Stimulated activated CD4-positive, alpha-beta T cell treated with anti-CD3 and anti-CD28 coated beads, Interleukin-15, amount 100 ng/mL, for 24 hours (primary cell): ENCODE results near the gene SPATA17.
"Not testable (repeated sequence)": the region's sequence is repeated elsewhere in the genome, so short reads cannot be mapped to it uniquely, and the experiment has no call there.

Experiments used
- DNase-seq: peaks from one replicate; pipeline ENCODE4 v3.0.0-alpha.2; 2020

Gene SPATA17

DNA sequence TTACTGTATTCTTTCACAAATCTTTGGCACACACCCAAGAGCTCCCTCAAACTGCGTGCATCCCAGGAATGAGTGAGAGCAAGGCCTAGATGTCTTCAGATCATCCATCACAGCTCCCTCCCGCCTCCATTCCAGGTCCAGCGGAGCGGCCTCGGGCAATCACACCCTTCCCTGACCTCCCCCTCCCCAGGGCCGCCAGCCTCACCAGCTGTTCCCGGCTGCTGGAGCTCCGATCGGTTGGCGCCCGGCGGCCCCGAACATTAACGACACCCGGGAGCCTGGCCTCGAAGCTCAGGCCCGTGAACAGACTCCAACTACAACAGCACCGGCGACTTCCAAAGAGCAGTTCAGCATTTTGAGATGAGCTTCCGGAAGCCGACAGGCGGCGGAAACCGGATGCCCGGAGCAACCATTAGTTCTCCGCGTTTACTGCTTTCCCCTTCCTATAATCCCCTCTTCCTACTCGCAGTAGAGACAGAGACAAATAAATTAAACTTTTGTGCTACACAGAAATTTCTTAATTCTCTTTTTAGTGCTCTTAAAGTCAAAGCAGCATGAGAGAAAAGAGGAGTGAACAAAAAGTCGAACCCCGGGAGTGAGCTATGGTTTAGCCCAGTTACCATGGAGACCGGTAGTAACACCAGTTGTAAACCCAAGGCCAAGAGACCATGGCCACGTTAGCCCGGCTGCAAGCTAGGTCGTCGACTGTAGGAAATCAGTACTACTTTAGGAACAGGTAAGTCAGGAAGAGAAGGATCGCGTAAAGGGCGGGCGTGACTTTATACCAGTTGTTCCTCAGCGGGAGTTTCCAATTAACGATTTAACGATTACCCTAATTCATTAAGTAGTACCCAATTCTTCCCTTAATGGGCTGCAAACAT lies at the start of gene SPATA17, which contains the start of gene GPATCH2:
Gene SPATA17 (plus strand): TSS at position 634 of the 881 bp plus-strand sequence. CDS start 35 bp downstream, at position 669.
Gene GPATCH2 (minus strand): TSS at position 380 of the 881 bp plus-strand sequence. CDS start 119 bp downstream, at position 261.
- DNase-seq = peak; percentile 78

GRCh38 chr1:217584286-217584811 lies 46.8 kb upstream of the SPATA17 start:
- DNase-seq = not testable (repeated sequence)

DNA sequence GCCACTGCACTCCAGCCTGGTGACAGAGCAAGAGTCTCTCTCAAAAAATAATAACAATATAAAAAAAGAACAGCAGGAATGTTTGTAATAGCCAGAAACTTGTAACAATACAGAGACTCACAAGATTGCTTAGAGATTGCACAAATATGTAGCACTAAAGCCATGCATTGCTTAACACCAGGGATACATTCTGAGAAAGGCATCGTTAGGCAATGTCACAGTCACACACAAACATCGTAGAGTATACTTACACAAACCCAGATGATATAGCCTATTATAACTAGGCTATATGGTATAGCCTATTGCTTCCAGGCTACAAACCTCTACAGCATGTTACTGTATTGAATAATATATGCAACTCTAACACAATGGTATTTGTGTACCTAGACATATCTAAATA lies 45.6 kb upstream of the SPATA17 start:
- no peak for DNase-seq

- no peak for DNase-seq
These were observed 44.6 kb upstream of the SPATA17 start for GRCh38 chr1:217586586-217586985.

DNA sequence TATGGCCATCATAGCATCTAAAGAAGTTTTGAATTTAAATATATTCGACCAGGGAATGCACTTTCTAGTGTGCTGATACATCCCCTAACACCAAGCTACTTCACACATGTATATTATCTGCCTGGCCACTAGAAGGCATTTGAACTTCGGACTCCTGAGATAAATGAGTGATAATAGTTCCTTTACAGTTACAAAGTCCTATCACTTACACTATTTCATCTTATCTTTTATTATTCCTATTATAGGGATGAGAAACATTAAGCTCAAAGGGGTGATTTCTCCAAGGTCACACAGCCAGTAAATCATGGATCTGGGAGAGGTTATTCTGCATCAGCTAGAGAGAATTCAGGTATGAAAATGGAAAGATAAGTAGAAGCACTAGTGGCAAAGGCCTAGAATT lies 40.5 kb upstream of the SPATA17 start:
- DNase-seq = no peak

DNA sequence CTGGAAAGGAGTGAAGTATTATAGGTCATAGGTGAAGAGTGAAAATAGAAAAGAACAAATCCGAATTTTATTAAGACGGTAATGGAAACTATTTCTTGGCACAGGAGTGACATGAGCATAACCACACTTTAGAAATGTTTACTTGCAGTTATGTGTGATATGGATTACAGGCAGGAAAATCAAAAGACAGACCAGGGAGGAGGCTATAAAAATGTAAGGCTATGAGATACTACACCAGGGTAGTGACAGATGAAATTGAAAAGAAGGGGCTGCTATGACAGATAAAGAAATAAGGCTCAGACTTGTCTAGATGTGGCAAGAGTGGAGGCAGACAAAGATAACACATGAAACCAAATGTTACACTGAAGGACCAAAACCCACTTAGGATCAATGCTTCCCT lies 32.0 kb upstream of the SPATA17 start:
- DNase-seq = no peak

DNA sequence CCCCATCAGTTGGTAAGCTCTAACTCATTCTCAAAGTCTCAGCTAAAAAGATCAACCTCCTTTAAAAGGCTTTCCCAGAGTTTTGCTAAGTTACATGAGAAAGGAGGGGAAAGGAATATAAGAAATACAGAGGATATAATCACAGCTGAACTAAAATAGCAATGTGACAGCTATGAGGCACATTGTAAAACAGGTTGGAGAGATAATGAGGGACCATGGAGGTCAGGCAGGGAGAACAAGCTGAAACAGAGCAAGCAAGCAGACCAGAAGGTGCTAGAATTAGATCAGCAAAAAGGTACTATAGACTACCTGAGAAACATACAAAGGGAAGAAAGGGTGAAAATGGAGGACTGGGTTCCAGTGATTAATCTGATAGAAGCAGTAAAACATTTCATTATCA lies 28.8 kb upstream of the SPATA17 start:
- DNase-seq = no peak

DNA sequence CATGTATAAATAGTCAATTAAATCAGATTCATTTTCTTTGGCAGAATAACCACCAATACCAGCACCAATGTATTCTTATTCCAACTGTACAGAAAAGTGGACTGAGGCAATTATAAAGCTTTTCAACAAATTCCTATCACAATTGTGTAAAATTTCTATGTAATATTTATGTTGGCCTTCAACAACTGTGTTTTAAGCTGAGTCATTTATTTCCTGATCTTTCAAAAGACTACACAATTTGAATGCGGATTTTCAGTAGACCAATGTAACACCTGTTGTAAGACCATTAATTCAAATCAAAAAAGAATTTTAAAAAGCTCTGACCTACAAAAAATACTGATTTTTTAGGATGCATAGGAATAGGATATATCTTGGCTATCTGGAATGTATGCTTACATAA lies 25.8 kb upstream of the SPATA17 start:
- DNase-seq = no peak

GRCh38 chr1:217614200-217614712 lies 16.9 kb upstream of the SPATA17 start:
- no peak for DNase-seq

DNA sequence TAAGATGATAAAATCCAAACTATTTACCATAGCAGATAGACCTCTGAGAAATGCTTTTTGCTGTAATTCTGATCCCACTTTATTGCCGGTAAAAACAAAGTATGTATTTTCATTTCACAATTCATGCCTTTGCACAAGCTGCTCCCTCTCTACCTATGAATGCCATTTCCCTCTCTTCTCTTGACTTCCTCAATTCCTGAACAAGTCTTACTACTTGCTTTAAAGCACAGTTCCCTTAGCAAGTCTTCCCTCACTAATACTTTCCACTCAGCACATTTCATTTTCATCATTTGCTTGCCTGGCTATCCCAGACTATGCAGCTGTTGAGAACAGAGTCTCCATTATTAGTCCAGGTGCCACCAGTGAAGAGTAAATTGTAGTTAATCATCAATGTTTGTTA lies 14.0 kb upstream of the SPATA17 start:
- no peak for DNase-seq

- DNase-seq = no peak
These were observed 10.3 kb upstream of the SPATA17 start for GRCh38 chr1:217620814-217621213.

DNA sequence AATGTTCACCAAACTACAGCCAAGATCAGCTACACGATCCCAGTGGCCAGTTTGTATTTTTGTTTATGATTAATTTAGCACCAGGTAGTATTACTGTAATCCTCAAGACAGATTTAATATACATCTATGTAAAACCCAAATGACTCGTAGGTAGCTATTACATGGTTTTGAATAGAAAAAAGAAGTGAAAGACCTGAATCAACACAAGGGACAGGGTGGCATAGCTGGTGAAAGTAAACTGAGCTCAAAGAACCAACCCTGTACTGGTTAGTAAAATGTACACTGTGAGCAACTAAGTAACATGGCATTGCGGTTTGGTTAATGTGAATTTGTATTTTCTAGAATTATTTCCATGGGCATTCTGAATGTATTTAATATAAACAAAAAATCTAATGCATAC lies 9.1 kb upstream of the SPATA17 start:
- no peak for DNase-seq

GRCh38 chr1:217626321-217626720 lies 4.8 kb upstream of the SPATA17 start:
- no peak for DNase-seq

DNA sequence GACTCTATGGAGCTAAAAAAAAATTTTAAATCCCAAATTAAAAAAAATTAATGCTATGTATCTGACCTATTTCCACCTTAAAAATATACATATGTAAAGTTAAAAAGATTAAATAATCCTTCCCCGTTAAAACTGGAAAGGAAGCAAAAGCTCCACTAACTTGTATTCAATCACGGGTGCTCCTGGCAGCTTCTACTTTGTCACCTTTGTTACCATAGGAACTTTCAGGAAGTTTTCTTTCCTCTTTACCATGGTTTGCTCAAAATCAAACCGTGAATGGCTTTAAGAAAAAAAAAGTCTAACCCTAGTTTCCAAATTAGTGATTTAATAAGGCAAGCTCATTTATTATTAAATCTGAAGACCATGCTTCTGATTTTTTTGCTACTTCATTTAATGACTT lies 3.7 kb upstream of the SPATA17 start:
- no peak for DNase-seq

- DNase-seq = no peak
These were observed 11.3 kb downstream of the SPATA17 start for GRCh38 chr1:217642455-217642854.

GRCh38 chr1:217647791-217648190 lies 16.6 kb downstream of the SPATA17 start:
- no peak for DNase-seq

- no peak for DNase-seq
These were observed 19.5 kb downstream of the SPATA17 start for GRCh38 chr1:217650674-217651073.

DNA sequence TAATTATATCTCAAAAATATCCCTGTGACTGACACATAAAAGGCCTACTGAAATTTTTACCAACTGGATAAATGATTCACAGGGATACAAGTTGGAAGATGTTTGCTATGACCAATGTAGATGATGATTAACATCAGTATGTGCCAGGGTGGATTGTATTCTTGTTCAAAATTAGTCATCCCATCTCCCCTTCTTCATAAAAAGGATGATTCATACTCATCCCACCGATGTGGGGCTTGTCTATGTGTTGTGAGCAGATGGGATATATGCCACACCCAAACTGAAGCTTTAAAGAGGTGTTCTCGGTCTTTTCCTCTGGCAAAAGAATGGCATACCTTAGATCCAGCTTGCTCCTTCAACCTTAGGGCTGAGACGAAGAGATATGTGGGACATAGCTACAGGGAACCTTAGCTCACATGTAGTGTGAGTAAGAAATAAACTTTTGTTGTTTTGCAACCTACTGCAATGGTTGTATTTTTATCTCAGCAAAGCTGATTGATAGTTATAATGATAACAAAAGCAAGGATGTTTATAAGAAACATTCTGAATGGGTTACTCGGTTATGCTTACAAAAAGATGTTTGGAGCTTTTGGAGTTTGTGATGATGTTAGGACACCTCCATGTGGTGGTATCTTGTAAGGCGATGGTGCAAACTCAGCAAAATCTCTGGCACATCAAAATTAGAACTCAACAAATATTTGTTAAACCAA lies 29.4 kb downstream of the SPATA17 start:
- no peak for DNase-seq

- DNase-seq = no peak
These were observed 30.3 kb downstream of the SPATA17 start for GRCh38 chr1:217661407-217661806.

DNA sequence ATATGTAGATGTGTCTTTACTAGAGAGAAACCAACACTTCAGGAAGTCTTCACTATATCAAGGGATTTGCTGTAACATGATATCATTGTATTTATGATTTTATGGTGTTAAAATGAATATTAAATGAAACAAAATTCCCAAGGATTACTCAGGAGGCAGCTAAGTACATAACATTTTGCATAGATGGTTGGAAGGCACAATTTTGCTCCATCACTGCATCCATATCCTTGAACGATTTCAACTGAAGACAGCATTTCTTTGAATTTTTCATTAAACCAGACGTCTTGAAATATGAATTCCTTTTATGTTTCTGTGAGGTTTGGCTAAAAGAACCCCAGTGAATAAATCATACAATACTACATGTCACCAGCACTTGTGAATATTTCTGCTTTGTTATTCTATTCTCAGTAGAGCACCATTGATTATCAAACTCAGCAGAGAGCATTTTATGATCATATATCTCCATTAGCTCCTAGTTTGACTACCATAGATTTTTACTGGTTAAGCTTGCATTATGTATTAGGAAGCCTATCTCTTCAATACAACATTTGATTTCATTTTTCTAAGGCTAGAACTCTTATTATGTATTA lies 37.3 kb downstream of the SPATA17 start:
- DNase-seq = no peak

GRCh38 chr1:217673387-217673786 lies 42.2 kb downstream of the SPATA17 start:
- DNase-seq = no peak

DNA sequence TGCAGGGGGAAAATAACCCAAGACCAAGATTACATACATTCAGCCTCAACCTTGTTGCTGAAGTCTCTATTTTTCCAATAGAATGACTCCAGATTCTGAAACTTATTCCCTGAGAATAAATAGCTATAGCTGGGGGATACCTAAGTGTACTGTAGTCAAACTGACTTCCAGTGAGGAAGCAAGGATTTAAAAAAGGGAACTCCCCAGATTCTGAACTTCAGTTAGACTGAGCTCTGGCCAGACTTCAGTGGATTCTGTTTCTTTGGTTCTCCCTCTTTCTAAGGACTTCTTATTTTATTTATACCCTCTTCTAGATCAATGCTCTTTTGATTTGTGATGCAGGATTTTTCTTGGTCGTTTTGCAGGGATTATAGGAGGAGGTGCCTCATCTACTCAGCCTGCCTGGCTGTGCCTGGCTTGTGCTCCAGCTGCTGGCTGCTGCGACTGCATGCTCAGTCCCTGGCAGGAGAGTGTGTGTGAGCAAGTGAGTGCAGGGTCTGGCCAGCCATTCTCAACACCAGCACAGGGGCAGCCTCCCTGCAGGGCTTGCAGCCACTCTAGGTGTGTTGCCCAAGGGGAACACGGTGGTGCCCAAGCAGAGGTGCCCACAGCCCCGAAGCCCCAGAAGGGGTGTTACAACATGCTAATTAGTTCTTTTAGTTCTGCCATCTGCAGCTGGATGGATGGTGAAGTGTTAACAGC lies 43.0 kb downstream of the SPATA17 start:
- no peak for DNase-seq

GRCh38 chr1:217681806-217682205 lies 50.7 kb downstream of the SPATA17 start:
- no peak for DNase-seq
